Measurements from ENCODE around the gene KLRC2.
"Not testable (repeated sequence)": the region's sequence is repeated elsewhere in the genome, so short reads cannot be mapped to it uniquely, and the experiment has no call there.

Gene KLRC2

GRCh38 chr12:10435816-10436215 is at the start of gene KLRC2:
TSS of gene KLRC2 (minus strand) at chr12:10436010. CDS start at chr12:10435986, 24 bp downstream.
- DNase-seq, H3K36me3 Mint-ChIP-seq, H3K4me3 Mint-ChIP-seq: not testable (repeated sequence)

GRCh38 chr12:10481901-10482300 is 46.1 kb upstream of the KLRC2 start:
- H3K9me3 Mint-ChIP-seq, H3K4me3 Mint-ChIP-seq, H3K4me1 Mint-ChIP-seq, DNase-seq, CTCF ChIA-PET, H3K36me3 Mint-ChIP-seq, H3K27ac Mint-ChIP-seq: not testable (repeated sequence)
- peaks cover 10% of the 10 kb centered on the region for H3K27me3 Mint-ChIP-seq

More at GRCh38 chr12:10435816-10436215, at the start of gene KLRC2:
- H3K27me3 Mint-ChIP-seq, H3K27ac Mint-ChIP-seq, H3K9me3 Mint-ChIP-seq, H3K4me1 Mint-ChIP-seq, CTCF ChIA-PET: not testable (repeated sequence)

GRCh38 chr12:10472808-10473207 is 37.0 kb upstream of the KLRC2 start:
- H3K27me3 Mint-ChIP-seq, H3K4me1 Mint-ChIP-seq, H3K4me3 Mint-ChIP-seq, DNase-seq, H3K9me3 Mint-ChIP-seq, H3K27ac Mint-ChIP-seq, H3K36me3 Mint-ChIP-seq, CTCF ChIA-PET: not testable (repeated sequence)

- Mint-ChIP-seq H3K27ac (no peak overlapping the region), H3K36me3 (no peaks in the 10 kb centered on the region), H3K27me3 (peaks cover 8% of the 10 kb centered on the region), H3K9me3 (no peaks in the 10 kb centered on the region), H3K4me1 (no peaks in the 10 kb centered on the region), H3K4me3 (no peak overlapping the region)
- no peak for DNase-seq
- CTCF ChIA-PET, result no interaction called here
Measured at GRCh38 chr12:10469701-10470100, 33.9 kb upstream of the KLRC2 start.

- CTCF ChIA-PET, result interaction anchor here (0.9 kb wide), 1 partner anchor 9 kb away, joined by 3 read pairs; no protein-coding TSS in a partner anchor
- Mint-ChIP-seq H3K27me3 (peaks cover 12% of the 10 kb centered on the region), H3K4me1 (no peaks in the 10 kb centered on the region), H3K27ac (no peak overlapping the region), H3K9me3 (no peaks in the 10 kb centered on the region), H3K4me3 (no peak overlapping the region), H3K36me3 (no peaks in the 10 kb centered on the region)
- DNase-seq, result no peak
Measured at GRCh38 chr12:10466311-10466710, 30.5 kb upstream of the KLRC2 start.

GRCh38 chr12:10457760-10458159 is 21.9 kb upstream of the KLRC2 start:
- Mint-ChIP-seq H3K36me3 (no peaks in the 10 kb centered on the region), H3K27me3 (no peaks in the 10 kb centered on the region), H3K9me3 (peaks cover 18% of the 10 kb centered on the region), H3K27ac (no peak overlapping the region), H3K4me3 (no peak overlapping the region), H3K4me1 (no peaks in the 10 kb centered on the region)
- no peak for DNase-seq
- CTCF ChIA-PET, result interaction anchor here (0.6 to 0.9 kb wide), 2 partner anchors 9 to 437 kb away, joined by 3 read pairs; no protein-coding TSS in a partner anchor

GRCh38 chr12:10456856-10457255 is 21.0 kb upstream of the KLRC2 start:
- Mint-ChIP-seq H3K27ac (no peak overlapping the region), H3K9me3 (peaks cover 18% of the 10 kb centered on the region), H3K4me1 (no peaks in the 10 kb centered on the region), H3K27me3 (no peaks in the 10 kb centered on the region), H3K4me3 (no peak overlapping the region), H3K36me3 (no peaks in the 10 kb centered on the region)
- no peak for DNase-seq
- CTCF ChIA-PET, result interaction anchor here (0.9 kb wide), 1 partner anchor 10 kb away, joined by 3 read pairs; no protein-coding TSS in a partner anchor

- H3K4me3 Mint-ChIP-seq, result no peak overlapping the region
- H3K27me3 Mint-ChIP-seq, result no peaks in the 10 kb centered on the region
- H3K9me3 Mint-ChIP-seq, result peaks cover 18% of the 10 kb centered on the region
- no peaks in the 10 kb centered on the region for H3K36me3 Mint-ChIP-seq
- CTCF ChIA-PET, result interaction anchor here (1.0 kb wide), 1 partner anchor 108 kb away, joined by 3 read pairs; no protein-coding TSS in a partner anchor
- no peaks in the 10 kb centered on the region for H3K4me1 Mint-ChIP-seq
- H3K27ac Mint-ChIP-seq, result no peak overlapping the region
- DNase-seq, result no peak
Measured at GRCh38 chr12:10455766-10456165, 20.0 kb upstream of the KLRC2 start.

- no peaks in the 10 kb centered on the region for H3K36me3 Mint-ChIP-seq
- no peaks in the 10 kb centered on the region for H3K27me3 Mint-ChIP-seq
- H3K4me1 Mint-ChIP-seq, result no peaks in the 10 kb centered on the region
- DNase-seq, result no peak
- H3K9me3 Mint-ChIP-seq, result peaks cover 18% of the 10 kb centered on the region
- H3K27ac Mint-ChIP-seq, result no peak overlapping the region
- H3K4me3 Mint-ChIP-seq, result no peak overlapping the region
- CTCF ChIA-PET, result no interaction called here
Measured at GRCh38 chr12:10454531-10454930, 18.7 kb upstream of the KLRC2 start.

GRCh38 chr12:10453156-10453555 is 17.3 kb upstream of the KLRC2 start, which contains the start of gene KLRC1:
TSS of gene KLRC1 (minus strand) at chr12:10453377. CDS start at chr12:10451156, 2,221 bp downstream.
- no peaks in the 10 kb centered on the region for H3K27me3 Mint-ChIP-seq
- CTCF ChIA-PET, result no interaction called here
- H3K4me3 Mint-ChIP-seq, result no peak within 1 kb of the TSS
- no peak within 1 kb of the TSS for H3K27ac Mint-ChIP-seq
- H3K36me3 Mint-ChIP-seq, result no peaks in the 10 kb centered on the region
- no peaks in the 10 kb centered on the region for H3K4me1 Mint-ChIP-seq
- peaks cover 18% of the 10 kb centered on the region for H3K9me3 Mint-ChIP-seq
- DNase-seq, result no peak

GRCh38 chr12:10448236-10448635 is 12.4 kb upstream of the KLRC2 start:
- no peak overlapping the region for H3K4me3 Mint-ChIP-seq
- no peak overlapping the region for H3K27ac Mint-ChIP-seq
- H3K27me3 Mint-ChIP-seq, result no peaks in the 10 kb centered on the region
- H3K9me3 Mint-ChIP-seq, result no peaks in the 10 kb centered on the region
- H3K36me3 Mint-ChIP-seq, result no peaks in the 10 kb centered on the region
- CTCF ChIA-PET, result no interaction called here
- no peak for DNase-seq
- no peaks in the 10 kb centered on the region for H3K4me1 Mint-ChIP-seq

- H3K9me3 Mint-ChIP-seq, DNase-seq, H3K4me1 Mint-ChIP-seq, H3K27me3 Mint-ChIP-seq, CTCF ChIA-PET, H3K4me3 Mint-ChIP-seq, H3K36me3 Mint-ChIP-seq, H3K27ac Mint-ChIP-seq: not testable (repeated sequence)
Measured at GRCh38 chr12:10446052-10446451, 10.2 kb upstream of the KLRC2 start.

- H3K4me1 Mint-ChIP-seq, CTCF ChIA-PET, H3K27me3 Mint-ChIP-seq, H3K27ac Mint-ChIP-seq, H3K36me3 Mint-ChIP-seq, H3K9me3 Mint-ChIP-seq, DNase-seq, H3K4me3 Mint-ChIP-seq: not testable (repeated sequence)
Measured at GRCh38 chr12:10441144-10441543, 5.3 kb upstream of the KLRC2 start.

- CTCF ChIA-PET, H3K36me3 Mint-ChIP-seq, DNase-seq, H3K4me3 Mint-ChIP-seq, H3K9me3 Mint-ChIP-seq, H3K27ac Mint-ChIP-seq, H3K27me3 Mint-ChIP-seq, H3K4me1 Mint-ChIP-seq: not testable (repeated sequence)
Measured at GRCh38 chr12:10439608-10440274, 3.9 kb upstream of the KLRC2 start.

GRCh38 chr12:10437601-10438000 is 1.8 kb upstream of the KLRC2 start:
- CTCF ChIA-PET, H3K36me3 Mint-ChIP-seq, H3K4me1 Mint-ChIP-seq, H3K27ac Mint-ChIP-seq, H3K27me3 Mint-ChIP-seq, H3K4me3 Mint-ChIP-seq, H3K9me3 Mint-ChIP-seq, DNase-seq: not testable (repeated sequence)

Data from activated naive CD4-positive, alpha-beta T cell treated with anti-CD3 and anti-CD28 coated beads, Interleukin-2, amount 10 ng/mL, durations not matched to agents 7 days and 5 days (primary cell).